HepG2 (cell line): ENCODE results near the gene RPAP2. TPM values are rescaled to one million over a fixed set of nuclear protein-coding genes. Genes with fewer than 3 reads are reported as not detected.
A peak's percentile ranks its signal among the peaks of the same experiment; 100 is the strongest.

Experiments used
- KLF9 ChIP-seq: IDR thresholded peaks from 2 replicates; pipeline ENCODE4 v1.6.1; 2016; ENCODE audit warnings: low read depth
- MAF1 ChIP-seq: sonication (generic); formaldehyde crosslinking; IDR thresholded peaks from 2 replicates; pipeline ENCODE4 v1.5.0; 2020; ENCODE audit warnings: missing genetic modification reagents, borderline replicate concordance
- MAFK ChIP-seq, 2 experiments: IDR thresholded peaks in 1 of 2; conservative IDR thresholded peaks in 1 of 2; 2 replicates each; pipeline ENCODE4 v1.6.1; 2011; ENCODE audit warnings: improper control_type of control experiment in 2 of 2, low read length in 2 of 2
- MXI1 ChIP-seq: IDR thresholded peaks from 3 replicates; pipeline ENCODE4 v1.6.1; 2012; ENCODE audit warnings: low read depth, low read length, inconsistent platforms, borderline replicate concordance
- NFKB2 ChIP-seq: sonication (generic); formaldehyde crosslinking; IDR thresholded peaks from 2 replicates; pipeline ENCODE4 v1.4.0; 2020; ENCODE audit warnings: missing genetic modification reagents, borderline replicate concordance
- POGK ChIP-seq: sonication (generic); formaldehyde crosslinking; conservative IDR thresholded peaks from 2 replicates; pipeline ENCODE4 v1.8.0; 2022; ENCODE audit warnings: mild to moderate bottlenecking, moderate library complexity, missing genetic modification reagents
- TEAD2 ChIP-seq: sonication (generic); formaldehyde crosslinking; IDR thresholded peaks from 2 replicates; pipeline ENCODE4 v1.9.0; 2021; ENCODE audit warnings: missing genetic modification reagents
- TEAD3 ChIP-seq: optimal IDR thresholded peaks from 2 replicates; pipeline ENCODE3; 2016; ENCODE audit warnings: borderline replicate concordance
- XBP1 ChIP-seq: sonication (generic); formaldehyde crosslinking; IDR thresholded peaks from 2 replicates; pipeline ENCODE4 v1.5.0; 2020; ENCODE audit warnings: missing genetic modification reagents
- ZBTB46 ChIP-seq: sonication (generic); formaldehyde crosslinking; IDR thresholded peaks from 2 replicates; pipeline ENCODE4 v1.4.0; 2020; ENCODE audit warnings: mild to moderate bottlenecking, missing genetic modification reagents, borderline replicate concordance
- ZIK1 ChIP-seq: sonication (generic); formaldehyde crosslinking; IDR thresholded peaks from 2 replicates; pipeline ENCODE4 v1.5.0; 2020; ENCODE audit warnings: mild to moderate bottlenecking, low read depth, missing genetic modification reagents, borderline replicate concordance
- ZMYM2 ChIP-seq: sonication (generic); formaldehyde crosslinking; IDR thresholded peaks from 2 replicates; pipeline ENCODE4 v1.8.0; 2022; ENCODE audit warnings: mild to moderate bottlenecking, missing genetic modification reagents
- ZNF407 ChIP-seq: sonication (generic); formaldehyde crosslinking; IDR thresholded peaks from one replicate; pipeline ENCODE4 v1.5.1; 2020; ENCODE audit warnings: mild to moderate bottlenecking, missing genetic modification reagents; ENCODE audit errors: not compliant biosample characterization
- ZNF431 ChIP-seq: sonication (generic); formaldehyde crosslinking; IDR thresholded peaks from 2 replicates; pipeline ENCODE4 v1.9.0; 2022; ENCODE audit warnings: missing genetic modification reagents, low read depth, mild to moderate bottlenecking, borderline replicate concordance
- ZNF543 ChIP-seq: sonication (generic); formaldehyde crosslinking; IDR thresholded peaks from 2 replicates; pipeline ENCODE4 v1.4.0; 2020; ENCODE audit warnings: mild to moderate bottlenecking, missing genetic modification reagents
- ZNF562 ChIP-seq: sonication (generic); formaldehyde crosslinking; IDR thresholded peaks from 2 replicates; pipeline ENCODE4 v1.8.0; 2022; ENCODE audit warnings: missing genetic modification reagents, borderline replicate concordance
- ZNF713 ChIP-seq: sonication (generic); formaldehyde crosslinking; IDR thresholded peaks from 2 replicates; pipeline ENCODE4 v1.4.0; 2020; ENCODE audit warnings: mild to moderate bottlenecking, missing genetic modification reagents
- ZSCAN29 ChIP-seq: sonication (generic); formaldehyde crosslinking; conservative IDR thresholded peaks from 2 replicates; pipeline ENCODE4 v1.4.0; 2020; ENCODE audit warnings: mild to moderate bottlenecking, missing genetic modification reagents
- polyA plus RNA-seq, 8 experiments: library from polyadenylated mRNA; depleted of rRNA in 3 of 8; stranded (reverse) in 7 of 8; unstranded in 1 of 8; fragments of >200 nt; fragmentation: Illumina TruSeq in 4 of 8; extraction: Trizol in 4 of 8; gene quantifications; 2 replicates each; pipeline versions ENCODE4 v1.2.1 to v1.2.3, GENCODE V29; 2011 to 2016; ENCODE audit warnings: low read depth in 4 of 8, missing spikeins in 1 of 8, mixed read lengths in 1 of 8; ENCODE audit not compliant: insufficient read depth in 1 of 8
- total RNA-seq, 5 experiments: library from RNA; depleted of rRNA; stranded (reverse); fragments of >200 nt; fragmentation: Illumina TruSeq; extraction: Trizol; gene quantifications; 2 replicates each; pipeline ENCODE4 v1.2.3, GENCODE V29; 2016; ENCODE audit warnings: low read depth in 1 of 5

The RPAP2 gene
- total and polyA plus RNA-seq, 2 of the 13 experiments (the other 11 are each of a cell fraction or from before 2014, with no cell fraction given), result 10.0 to 34.8 TPM

GRCh38 chr1:92441697-92442342 is 143.0 kb downstream of the RPAP2 start (continued):
- TF ChIP-seq ZNF407 (peak; percentile 78), NFKB2 (CRISPR knock-in tag) (peak; percentile 71; the same call in 1 of the 2 replicates), ZIK1 (CRISPR knock-in tag) (0 out of 2 replicates have a peak, but pooled peaks have one; percentile 40), MAFK (conservative IDR thresholded peaks at IDR 0.05 in 1 of 2, IDR thresholded peaks at IDR 0.05 in 1 of 2; ENCODE audit: low read length in 2 of 2) (peak; percentile 50 to 65), MAF1 (no peak), ZNF543 (CRISPR knock-in tag) (peak; percentile 92), ZNF431 (CRISPR knock-in tag) (peak; percentile 33; the same call in 1 of the 2 replicates), XBP1 (CRISPR knock-in tag) (peak; percentile 59; the same call in 1 of the 2 replicates), KLF9 (CRISPR knock-in tag) (peak; percentile 62; the same call in 1 of the 2 replicates), MXI1 (peak; percentile 17; the same call in 1 of the 3 replicates), ZSCAN29 (CRISPR knock-in tag) (0 out of 2 replicates have a peak, but pooled peaks have one; percentile 43), ZBTB46 (CRISPR knock-in tag) (no peak), ZNF713 (no peak), TEAD3 (CRISPR knock-in tag) (peak; percentile 54), ZMYM2 (CRISPR knock-in tag) (peak; percentile 53; the same call in 1 of the 2 replicates), TEAD2 (0 out of 2 replicates have a peak, but pooled peaks have one; percentile 19), ZNF562 (CRISPR knock-in tag) (no peak), POGK (CRISPR knock-in tag) (no peak; the same call in 1 of the 2 replicates)
